GM19023 (cell line): ENCODE data around the gene OPTC.

Experiments
- ATAC-seq: cut with Tn5 transposase; IDR thresholded peaks from one replicate; pipeline ENCODE4 v1.9.1; 2021; ENCODE audit warnings: mild to moderate bottlenecking, moderate library complexity; ENCODE audit not compliant: unreplicated experiment

Gene OPTC

GRCh38 chr1:203531063-203531462 is 37.1 kb downstream of the OPTC start:
- no peak for ATAC-seq

DNA sequence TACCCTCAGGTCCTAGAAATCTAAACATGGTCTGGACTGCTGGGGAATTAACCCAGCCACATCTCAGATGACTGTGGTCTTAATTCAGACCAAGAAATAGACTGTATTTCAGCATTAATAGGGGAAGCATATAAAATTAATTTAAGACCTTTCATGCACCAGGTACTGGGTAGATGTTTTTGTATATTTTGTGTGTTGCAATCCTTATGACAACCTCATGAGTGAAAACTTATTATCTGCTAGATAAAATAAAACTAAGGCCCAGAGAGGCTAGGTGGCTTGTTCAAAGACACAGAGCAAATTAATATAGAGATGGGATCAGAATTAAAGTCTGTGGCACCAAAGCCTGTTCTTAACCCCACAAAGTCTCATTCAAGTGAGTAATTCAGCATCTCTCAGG is 40.1 kb downstream of the OPTC start:
- ATAC-seq = no peak

DNA sequence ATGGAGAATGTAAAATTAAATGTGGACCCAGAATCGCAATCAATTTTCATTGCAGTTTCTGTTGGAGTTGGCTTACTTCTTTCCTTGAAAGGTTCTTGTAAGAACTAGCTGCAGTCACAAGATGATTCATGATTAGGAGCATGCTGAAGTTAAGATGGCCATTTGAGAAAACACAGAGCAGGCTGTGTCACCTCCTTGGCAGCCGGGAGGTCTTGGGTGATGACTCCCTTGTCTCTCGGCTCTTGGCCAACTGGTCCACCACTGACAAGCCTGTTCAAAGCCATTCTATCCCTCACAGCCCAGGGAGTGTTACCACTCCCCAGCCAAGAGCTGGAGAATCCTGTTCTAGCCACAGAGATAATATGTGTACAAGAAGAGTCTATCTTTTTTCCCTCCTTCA is 40.6 kb downstream of the OPTC start:
- no peak for ATAC-seq

DNA sequence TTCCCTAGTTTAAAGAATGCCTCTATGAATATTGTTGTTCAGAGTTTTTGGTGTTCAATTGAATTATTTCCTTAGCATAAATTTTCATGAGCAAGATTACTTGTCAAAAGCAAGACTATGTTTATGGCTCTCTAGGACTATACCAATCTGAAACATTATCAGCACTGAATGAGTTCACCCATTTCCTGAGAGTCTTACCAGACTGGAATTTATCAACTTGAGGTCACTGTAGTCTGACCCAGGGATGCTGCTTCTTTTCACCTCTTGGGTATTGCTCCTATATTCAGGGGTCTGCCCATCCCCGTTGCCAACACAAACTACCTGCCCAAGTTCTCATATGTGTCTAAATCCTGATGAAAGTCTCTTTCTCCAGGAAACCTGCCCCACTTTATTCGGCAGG is 42.6 kb downstream of the OPTC start:
- ATAC-seq = no peak

- ATAC-seq = no peak
These were observed 43.1 kb downstream of the OPTC start for GRCh38 chr1:203536980-203537455.

GRCh38 chr1:203537806-203538464 is 44.0 kb downstream of the OPTC start:
- ATAC-seq = no peak

GRCh38 chr1:203538726-203539125 is 44.8 kb downstream of the OPTC start:
- ATAC-seq = no peak

DNA sequence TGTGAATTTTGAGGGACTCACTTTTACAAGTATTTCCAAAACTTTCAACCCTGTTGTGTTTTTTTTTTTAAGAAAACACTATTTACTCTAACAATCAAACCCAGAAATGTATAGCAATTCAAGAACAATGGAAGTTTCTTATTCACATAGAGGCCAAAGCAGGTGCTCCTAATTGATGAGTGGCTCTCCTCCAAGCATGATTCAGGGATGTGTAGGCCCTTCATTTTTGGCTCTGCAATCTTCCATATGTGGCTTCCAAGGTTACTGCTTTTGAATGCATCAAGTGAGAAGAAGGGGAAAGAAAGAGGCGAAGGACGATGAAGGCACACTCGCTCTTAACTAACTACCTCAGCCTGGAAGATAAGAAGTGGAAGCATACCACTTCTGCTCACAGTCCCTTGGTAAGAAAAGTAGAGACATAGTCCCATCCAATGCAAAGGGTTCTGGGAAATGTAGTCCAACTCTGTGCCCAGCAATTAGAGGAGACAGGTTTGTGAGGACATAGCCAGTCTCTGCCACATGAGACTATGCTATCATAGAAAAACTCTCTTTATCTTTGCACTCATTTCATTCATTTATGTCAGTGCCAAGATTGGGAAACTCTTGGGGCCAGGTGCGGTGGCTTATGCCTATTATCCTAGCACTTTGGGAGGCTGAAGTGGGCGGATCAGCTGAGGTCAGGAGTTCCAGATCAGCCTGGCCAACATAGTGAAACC is 46.0 kb downstream of the OPTC start:
- ATAC-seq = no peak

DNA sequence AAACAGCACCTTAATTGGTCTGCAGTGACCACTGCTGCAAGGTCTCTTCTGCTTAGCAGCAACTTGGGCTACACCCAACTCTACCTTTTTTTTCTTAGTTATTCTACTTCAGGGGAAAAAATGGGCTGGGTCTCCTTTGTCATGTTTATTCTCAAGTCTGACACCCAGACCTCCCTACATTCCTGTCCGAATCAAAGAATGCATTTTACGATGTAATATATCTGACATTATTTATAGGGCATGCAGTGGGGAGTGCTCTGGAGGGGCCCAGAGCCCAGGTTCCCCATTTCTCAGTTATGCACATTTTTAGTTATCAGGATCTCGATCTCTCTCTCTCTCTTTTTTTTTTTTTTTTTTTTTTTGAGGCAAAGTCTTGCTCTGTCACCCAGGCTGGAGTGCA is 50.5 kb downstream of the OPTC start:
- no peak for ATAC-seq

GRCh38 chr1:203544978-203545816 is 51.2 kb downstream of the OPTC start:
- no peak for ATAC-seq

- ATAC-seq = no peak
These were observed 52.3 kb downstream of the OPTC start for GRCh38 chr1:203546274-203546673.

- no peak for ATAC-seq
These were observed 53.2 kb downstream of the OPTC start for GRCh38 chr1:203547147-203547546.

GRCh38 chr1:203547771-203548421 is 53.9 kb downstream of the OPTC start:
- ATAC-seq = no peak

- no peak for ATAC-seq
These were observed 54.9 kb downstream of the OPTC start for GRCh38 chr1:203548892-203549291.

GRCh38 chr1:203549309-203549708 is 55.4 kb downstream of the OPTC start:
- ATAC-seq = no peak

- no peak for ATAC-seq
These were observed 56.9 kb downstream of the OPTC start for GRCh38 chr1:203550846-203551245.

- no peak for ATAC-seq
These were observed 57.6 kb downstream of the OPTC start for GRCh38 chr1:203551550-203551949.

- ATAC-seq = no peak
These were observed 59.5 kb downstream of the OPTC start for GRCh38 chr1:203553496-203553895.

- no peak for ATAC-seq
These were observed 60.1 kb downstream of the OPTC start for GRCh38 chr1:203554071-203554470.

GRCh38 chr1:203555076-203555475 is 61.1 kb downstream of the OPTC start:
- no peak for ATAC-seq

GRCh38 chr1:203555511-203556046 is 61.6 kb downstream of the OPTC start:
- no peak for ATAC-seq
